Cardiac muscle cell (in vitro differentiated cells and primary cell): Measurements from ENCODE around the gene FRMD3. TPM values are rescaled to one million over a fixed set of nuclear protein-coding genes. Genes with fewer than 3 reads are reported as not detected.

Source experiments
- DNase-seq, 2 donors: peaks; one replicate each; pipeline versions ENCODE4 v3.0.0 to v3.0.0-alpha.2; 2010 to 2017; ENCODE audit warnings: low read depth in 1 of 2, low spot score in 1 of 2
- H3K27ac ChIP-seq: fragments of 200-600 bp; sonication (generic); 2 replicates; pipeline ENCODE4 v1.5.1; 2016
- H3K27me3 ChIP-seq: fragments of 200-600 bp; sonication (generic); 2 replicates; pipeline ENCODE4 v1.6.0; 2016; ENCODE audit warnings: control low read depth
- H3K36me3 ChIP-seq: fragments of 200-600 bp; sonication (generic); 2 replicates; pipeline ENCODE4 v1.5.1; 2016; ENCODE audit warnings: control low read depth
- H3K4me1 ChIP-seq: fragments of 200-600 bp; sonication (generic); 2 replicates; pipeline ENCODE4 v1.8.1; 2017; ENCODE audit warnings: low read depth, mild to moderate bottlenecking, mixed run types
- H3K4me3 ChIP-seq: fragments of 200-600 bp; sonication (generic); 2 replicates; pipeline ENCODE4 v1.5.1; 2016; ENCODE audit warnings: mild to moderate bottlenecking
- H3K9me3 ChIP-seq: fragments of 200-600 bp; sonication (generic); 2 replicates; pipeline ENCODE4 v1.5.1; 2017; ENCODE audit warnings: low read depth, mild to moderate bottlenecking, control low read depth
- CTCF ChIP-seq: IDR thresholded peaks from 2 replicates; pipeline ENCODE4 v1.5.1; 2012; ENCODE audit warnings: low read depth, mild to moderate bottlenecking, low read length
- polyA plus RNA-seq: library from polyadenylated mRNA; unstranded; fragments of >200 nt; fragmentation: Nextera tagmentation; extraction: Ambion mirVana; gene quantifications from 2 replicates; pipeline ENCODE4 v1.2.1, GENCODE V29; 2016
- total RNA-seq: library from RNA; depleted of rRNA; stranded (reverse); fragments of >200 nt; gene quantifications from 2 replicates; pipeline ENCODE4 v1.2.3, GENCODE V29; 2016

Gene FRMD3
- total and polyA plus RNA-seq, 2 experiments from 2014 or later, result 61.5 to 66.4 TPM

DNA sequence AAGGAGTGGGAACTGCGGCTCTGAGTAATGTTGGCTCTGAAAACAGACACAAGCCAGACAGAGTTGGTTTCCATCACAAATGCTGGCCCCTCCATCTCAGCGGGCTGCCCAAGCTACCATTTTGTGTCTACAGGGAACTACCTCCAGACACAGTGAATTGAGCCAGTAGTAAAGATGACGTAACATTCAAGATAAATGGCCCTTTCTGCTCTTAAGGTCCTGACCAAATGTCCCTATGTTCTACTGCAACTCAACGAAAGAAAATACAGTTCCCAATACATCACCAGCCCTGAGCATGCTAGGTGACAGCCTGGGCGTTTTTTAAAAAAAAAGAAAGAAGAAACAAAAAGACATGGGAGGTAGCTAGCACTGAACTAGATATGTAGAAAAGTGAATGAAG, 247.5 kb downstream of the FRMD3 start:
- Histone ChIP-seq H3K4me3 (no peak overlapping the region), H3K9me3 (no peaks in the 10 kb centered on the region), H3K4me1 (no peaks in the 10 kb centered on the region), H3K27me3 (no peaks in the 10 kb centered on the region), H3K36me3 (no peaks in the 10 kb centered on the region), H3K27ac (no peak overlapping the region)
- TF ChIP-seq CTCF, result no peak
- no peak for DNase-seq

DNA sequence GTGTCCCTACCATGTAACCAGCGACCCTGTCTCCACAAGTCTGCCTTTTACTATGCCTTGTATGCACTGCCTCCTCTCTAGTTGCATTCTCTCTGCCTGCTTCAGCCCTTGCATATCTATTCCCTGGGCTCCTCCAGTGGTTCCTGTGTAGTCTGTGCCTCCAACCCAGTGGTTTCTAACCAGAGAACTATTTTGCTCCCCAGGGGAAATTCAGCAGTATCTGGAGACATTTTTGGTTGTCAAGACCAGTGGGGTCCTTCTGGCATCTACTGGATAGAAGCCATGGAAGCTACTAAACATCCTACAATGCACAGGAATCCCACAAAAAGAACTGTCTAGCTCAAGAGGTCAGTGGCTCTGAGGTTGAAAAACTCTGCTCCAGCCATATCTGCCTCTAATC, 251.2 kb downstream of the FRMD3 start:
- Histone ChIP-seq H3K4me3 (no peak overlapping the region), H3K27me3 (no peaks in the 10 kb centered on the region), H3K9me3 (no peaks in the 10 kb centered on the region), H3K27ac (no peak overlapping the region), H3K4me1 (peaks cover 6% of the 10 kb centered on the region), H3K36me3 (no peaks in the 10 kb centered on the region)
- DNase-seq, result peak in 1 of 2 donors; percentile 28
- TF ChIP-seq CTCF, result no peak

DNA sequence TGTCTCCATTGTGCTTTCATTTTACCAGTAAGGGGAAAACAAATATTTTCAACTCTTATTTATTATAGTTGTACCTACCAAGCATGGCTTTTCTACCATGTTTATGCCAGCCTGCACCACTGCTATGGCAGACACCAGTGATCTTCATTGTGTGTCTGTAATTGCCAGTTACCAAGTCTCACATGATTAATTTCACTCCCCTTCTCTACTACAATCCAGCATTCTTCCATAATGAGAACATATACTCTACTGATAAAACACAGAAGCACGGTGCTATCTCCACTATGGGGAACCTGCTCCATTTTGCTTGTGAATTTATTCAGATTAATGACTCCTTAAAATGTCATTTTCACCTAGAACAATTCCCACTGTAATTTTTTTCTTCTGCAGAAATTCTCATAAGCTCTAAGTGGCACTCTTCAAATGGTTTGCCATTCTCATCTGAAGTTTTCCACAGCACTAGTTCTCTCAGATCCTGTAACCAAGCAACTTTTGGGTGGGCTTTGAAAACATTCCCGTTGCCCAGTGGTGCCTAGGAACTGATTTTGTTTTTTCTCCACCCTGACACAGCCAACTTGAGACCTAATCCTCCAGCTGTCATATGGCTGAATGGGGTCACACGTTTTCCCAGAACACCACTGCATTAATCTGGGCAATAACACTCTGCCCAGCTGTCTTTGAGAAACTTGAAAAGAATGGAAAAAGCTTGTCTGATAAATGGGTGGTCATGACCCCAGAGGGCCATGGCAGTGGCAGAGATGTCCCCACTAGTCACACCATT, 252.6 kb downstream of the FRMD3 start:
- H3K9me3 ChIP-seq, result no peaks in the 10 kb centered on the region
- no peak overlapping the region for H3K27ac ChIP-seq
- peaks cover 19% of the 10 kb centered on the region for H3K4me1 ChIP-seq
- TF ChIP-seq CTCF, result no peak
- no peak for DNase-seq
- H3K27me3 ChIP-seq, result no peaks in the 10 kb centered on the region
- H3K36me3 ChIP-seq, result no peaks in the 10 kb centered on the region
- H3K4me3 ChIP-seq, result no peak overlapping the region

DNA sequence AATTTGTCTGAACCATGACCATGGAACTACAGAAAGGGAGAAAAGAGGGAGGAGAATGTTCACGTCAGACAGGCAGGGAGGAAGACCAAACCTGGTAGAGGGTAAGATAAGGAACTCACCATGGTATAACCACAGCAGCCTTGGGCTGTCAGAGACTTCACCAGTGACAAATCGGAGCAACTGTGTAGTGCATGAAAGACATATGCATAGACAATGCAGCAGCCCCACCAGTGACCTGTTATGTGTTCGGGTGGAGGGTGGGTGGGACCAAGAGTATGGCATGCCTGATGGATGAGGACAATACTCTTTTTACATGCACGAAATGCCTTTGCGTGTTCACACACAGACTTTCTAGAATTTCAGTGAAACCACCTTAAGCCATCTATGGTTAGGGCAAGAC, 253.5 kb downstream of the FRMD3 start:
- DNase-seq, result no peak
- H3K36me3 ChIP-seq, result no peaks in the 10 kb centered on the region
- TF ChIP-seq CTCF, result no peak
- H3K4me3 ChIP-seq, result no peak overlapping the region
- no peak overlapping the region for H3K27ac ChIP-seq
- H3K27me3 ChIP-seq, result no peaks in the 10 kb centered on the region
- peaks cover 24% of the 10 kb centered on the region for H3K4me1 ChIP-seq
- H3K9me3 ChIP-seq, result no peaks in the 10 kb centered on the region

- no peaks in the 10 kb centered on the region for H3K36me3 ChIP-seq
- H3K27me3 ChIP-seq, result no peaks in the 10 kb centered on the region
- H3K4me3 ChIP-seq, result no peak overlapping the region
- TF ChIP-seq CTCF, result no peak
- DNase-seq, result no peak
- peaks cover 24% of the 10 kb centered on the region for H3K4me1 ChIP-seq
- no peaks in the 10 kb centered on the region for H3K9me3 ChIP-seq
- no peak overlapping the region for H3K27ac ChIP-seq
Measured at GRCh38 chr9:83283528-83283927, 254.7 kb downstream of the FRMD3 start.
